Fibroblast of lung (primary cell): Measurements from ENCODE around the gene IFNA21. TPM values are rescaled to one million over a fixed set of nuclear protein-coding genes. Genes with fewer than 3 reads are reported as not detected.
"Not testable (repeated sequence)": the region's sequence is repeated elsewhere in the genome, so short reads cannot be mapped to it uniquely, and the experiment has no call there.

Experiments used
- DNase-seq, 2 donors: peaks; one replicate each; pipeline versions ENCODE4 v3.0.0 to v3.0.0-alpha.2; 2010; ENCODE audit warnings: low read depth in 2 of 2
- H2AFZ ChIP-seq: 2 replicates; pipeline ENCODE4 v1.5.1; 2012; ENCODE audit warnings: low read length, control low read depth, inconsistent platforms
- H3K27ac ChIP-seq: 2 replicates; pipeline ENCODE4 v1.5.1; 2011; ENCODE audit warnings: low read length, control low read depth; ENCODE audit not compliant: insufficient read depth
- H3K27me3 ChIP-seq: 2 replicates; pipeline ENCODE4 v1.5.1; 2011; ENCODE audit warnings: mild to moderate bottlenecking, low read length; ENCODE audit not compliant: control insufficient read depth, insufficient read depth
- H3K36me3 ChIP-seq: 2 replicates; pipeline ENCODE4 v1.5.1; 2011; ENCODE audit warnings: low read length; ENCODE audit not compliant: control insufficient read depth, insufficient read depth
- H3K4me1 ChIP-seq: 2 replicates; pipeline ENCODE4 v1.5.1; 2011; ENCODE audit warnings: low read length; ENCODE audit not compliant: control insufficient read depth, insufficient read depth; ENCODE audit errors: extremely low read depth
- H3K4me2 ChIP-seq: 2 replicates; pipeline ENCODE4 v1.5.1; 2011; ENCODE audit warnings: low read length, control low read depth; ENCODE audit not compliant: insufficient read depth; ENCODE audit errors: extremely low read depth
- H3K4me3 ChIP-seq, 4 experiments: fragments of 200-600 bp in 1 of 4; sonication (generic) in 1 of 4; replicated peaks in 1 of 4; 2 replicates each; pipeline ENCODE4 v1.5.1; 2011 to 2016; ENCODE audit warnings: low read length in 4 of 4, low read depth in 3 of 4, mild to moderate bottlenecking in 3 of 4, control low read depth in 2 of 4, inconsistent platforms in 1 of 4, mixed read lengths in 1 of 4; ENCODE audit not compliant: insufficient read depth in 1 of 4; ENCODE audit errors: control extremely low read depth in 1 of 4
- H3K79me2 ChIP-seq: 2 replicates; pipeline ENCODE4 v1.5.1; 2012; ENCODE audit warnings: mild to moderate bottlenecking, low read length, inconsistent platforms; ENCODE audit not compliant: control insufficient read depth, insufficient read depth
- H3K9ac ChIP-seq: 2 replicates; pipeline ENCODE4 v1.5.1; 2011; ENCODE audit warnings: mild to moderate bottlenecking, low read length, control low read depth; ENCODE audit not compliant: insufficient read depth
- H3K9me3 ChIP-seq: 2 replicates; pipeline ENCODE4 v1.5.1; 2012; ENCODE audit warnings: low read depth, low read length; ENCODE audit not compliant: control insufficient read depth, insufficient read depth
- H4K20me1 ChIP-seq: 2 replicates; pipeline ENCODE4 v1.5.1; 2011; ENCODE audit warnings: low read length; ENCODE audit not compliant: control insufficient read depth, insufficient read depth; ENCODE audit errors: extremely low read depth
- CTCF ChIP-seq, 2 donors: IDR thresholded peaks in 1 of 2; conservative IDR thresholded peaks in 1 of 2; 1 replicate in 1 of 2; 2 replicates in 1 of 2; pipeline ENCODE4 v1.5.1; 2011 to 2012; ENCODE audit warnings: low read length in 2 of 2, control low read depth in 1 of 2, inconsistent platforms in 1 of 2, low read depth in 1 of 2, mild to moderate bottlenecking in 1 of 2
- polyA minus RNA-seq: library from RNA; depleted of rRNA, polyadenylated mRNA; stranded (reverse); fragments of >200 nt; gene quantifications from 2 replicates; pipeline ENCODE4 v1.2.3, GENCODE V29; 2011; ENCODE audit warnings: low replicate concordance
- polyA plus RNA-seq, 2 donors: library from polyadenylated mRNA; depleted of rRNA in 1 of 2; stranded (reverse) in 1 of 2; unstranded in 1 of 2; fragments of >200 nt; gene quantifications; 2 replicates each; pipeline ENCODE4 v1.2.1, GENCODE V29; 2011 to 2012; ENCODE audit warnings: missing spikeins in 1 of 2
- total RNA-seq: library from RNA; depleted of rRNA; stranded (reverse); fragments of >200 nt; gene quantifications from 2 replicates; pipeline ENCODE4 v1.2.1, GENCODE V29; 2014

The IFNA21 gene
- not detected in 2 replicates for total RNA-seq
- not detected in 2 replicates for polyA plus RNA-seq
- not detected in 2 replicates for polyA plus RNA-seq (2012)
- not detected in 2 replicates for polyA minus RNA-seq

- not testable (repeated sequence) for H3K4me2 ChIP-seq, H3K9ac ChIP-seq, H2AFZ ChIP-seq, H4K20me1 ChIP-seq, H3K4me1 ChIP-seq, H3K36me3 ChIP-seq, H3K9me3 ChIP-seq, H3K27me3 ChIP-seq, H3K79me2 ChIP-seq, DNase-seq, H3K27ac ChIP-seq, H3K4me3 ChIP-seq
Measured at GRCh38 chr9:21166560-21166959, at the start of gene IFNA21. TSS of gene IFNA21 (minus strand) at chr9:21166660. CDS start at chr9:21166612, 48 bp downstream.

- not testable (repeated sequence) for H3K79me2 ChIP-seq, H3K9ac ChIP-seq, H3K36me3 ChIP-seq, H2AFZ ChIP-seq, H3K27me3 ChIP-seq, H3K27ac ChIP-seq, H4K20me1 ChIP-seq, H3K4me1 ChIP-seq, H3K9me3 ChIP-seq, H3K4me3 ChIP-seq, H3K4me2 ChIP-seq
- DNase-seq: peak in 1 of 2 donors; percentile 11
- peak; percentile 46 to 57 for TF ChIP-seq CTCF (conservative IDR thresholded peaks at IDR 0.05 in 1 of 2, IDR thresholded peaks at IDR 0.05 in 1 of 2; ENCODE audit: low read depth in 1 of 2, low read length in 2 of 2)
Measured at GRCh38 chr9:21213411-21214326, 47.2 kb upstream of the IFNA21 start.

GRCh38 chr9:21212160-21212559 is 45.7 kb upstream of the IFNA21 start:
- not testable (repeated sequence) for H3K9me3 ChIP-seq, H4K20me1 ChIP-seq, H3K27ac ChIP-seq, H3K4me3 ChIP-seq, DNase-seq, H3K36me3 ChIP-seq, H3K4me1 ChIP-seq, H3K27me3 ChIP-seq, H3K4me2 ChIP-seq, H3K9ac ChIP-seq, H3K79me2 ChIP-seq, H2AFZ ChIP-seq

GRCh38 chr9:21210782-21211181 is 44.3 kb upstream of the IFNA21 start:
- H3K4me1 ChIP-seq, H3K79me2 ChIP-seq, H3K9me3 ChIP-seq, H2AFZ ChIP-seq, H3K36me3 ChIP-seq, H3K9ac ChIP-seq, H3K4me2 ChIP-seq, H3K4me3 ChIP-seq, H4K20me1 ChIP-seq, H3K27me3 ChIP-seq, DNase-seq, H3K27ac ChIP-seq: not testable (repeated sequence)
